NT2/D1 (cell line): ENCODE data around the gene ZNF346.

Experiments used
- SUZ12 ChIP-seq: IDR thresholded peaks from 2 replicates; pipeline ENCODE4 v1.6.1; 2011; ENCODE audit not compliant: insufficient read length, insufficient read depth; ENCODE audit errors: extremely low read depth
- YY1 ChIP-seq: IDR thresholded peaks from 2 replicates; pipeline ENCODE4 v1.6.1; 2011; ENCODE audit not compliant: insufficient read length, insufficient read depth
- ZNF274 ChIP-seq: IDR thresholded peaks from 2 replicates; pipeline ENCODE4 v1.6.1; 2011; ENCODE audit warnings: mild to moderate bottlenecking, low read depth, low read length

- TF ChIP-seq ZNF274: no peak
- no peak for TF ChIP-seq SUZ12
- no peak for TF ChIP-seq YY1
Observed at GRCh38 chr5:177116631-177117373, 94.3 kb downstream of the ZNF346 start.
